H9 (cell line): ENCODE measurements around the gene FMO2. TPM values are rescaled to one million over a fixed set of nuclear protein-coding genes. Genes with fewer than 3 reads are reported as not detected.
A peak's percentile ranks its signal among the peaks of the same experiment; 100 is the strongest.

ENCODE experiments used
- DNase-seq: peaks from one replicate; pipeline ENCODE4 v3.0.0-alpha.2; 2017
- H2AFZ ChIP-seq: one replicate; pipeline ENCODE4 v1.6.1; 2013; ENCODE audit warnings: mild to moderate bottlenecking, low read length, control low read depth, moderate library complexity
- H2AK5ac ChIP-seq: 2 replicates; pipeline ENCODE4 v1.6.1; 2013; ENCODE audit warnings: low read length, control low read depth, mixed read lengths; ENCODE audit not compliant: insufficient read length
- H2BK120ac ChIP-seq: one replicate; pipeline ENCODE4 v1.6.1; 2013; ENCODE audit warnings: low read depth, mild to moderate bottlenecking, low read length, control low read depth, inconsistent platforms; ENCODE audit not compliant: poor library complexity, severe bottlenecking
- H2BK12ac ChIP-seq: 2 replicates; pipeline ENCODE4 v1.6.1; 2013; ENCODE audit warnings: low read length, control low read depth, mixed read lengths, low read depth; ENCODE audit not compliant: insufficient read length
- H2BK15ac ChIP-seq: 2 replicates; pipeline ENCODE4 v1.6.1; 2013; ENCODE audit warnings: low read depth, low read length, control low read depth
- H2BK20ac ChIP-seq: one replicate; pipeline ENCODE4 v1.6.1; 2013; ENCODE audit warnings: low read depth, mild to moderate bottlenecking, low read length, control low read depth, inconsistent platforms; ENCODE audit not compliant: poor library complexity, severe bottlenecking
- H2BK5ac ChIP-seq: 2 replicates; pipeline ENCODE4 v1.6.1; 2013; ENCODE audit warnings: low read length, control low read depth, mixed read lengths; ENCODE audit not compliant: insufficient read length
- H3K14ac ChIP-seq: 2 replicates; pipeline ENCODE4 v1.6.1; 2013; ENCODE audit warnings: low read length, control low read depth; ENCODE audit not compliant: insufficient read depth
- H3K18ac ChIP-seq: 2 replicates; pipeline ENCODE4 v1.6.1; 2013; ENCODE audit warnings: low read depth, mild to moderate bottlenecking, mixed read lengths, low read length, control low read depth; ENCODE audit not compliant: insufficient read length
- H3K23ac ChIP-seq: 2 replicates; pipeline ENCODE4 v1.6.1; 2013; ENCODE audit warnings: low read length, control low read depth, mixed read lengths, low read depth; ENCODE audit not compliant: insufficient read length
- H3K23me2 ChIP-seq: 2 replicates; pipeline ENCODE4 v1.6.1; 2013; ENCODE audit warnings: low read depth, mild to moderate bottlenecking, mixed read lengths, low read length, control low read depth; ENCODE audit not compliant: insufficient read length, poor library complexity, severe bottlenecking
- H3K27ac ChIP-seq: 2 replicates; pipeline ENCODE4 v1.5.1; 2013; ENCODE audit warnings: low read length, control low read depth, mixed read lengths, low read depth; ENCODE audit not compliant: insufficient read length
- H3K27me3 ChIP-seq: 2 replicates; pipeline ENCODE4 v1.6.1; 2013; ENCODE audit warnings: low read length, control low read depth, inconsistent platforms; ENCODE audit not compliant: insufficient read depth
- H3K4ac ChIP-seq: 2 replicates; pipeline ENCODE4 v1.6.1; 2013; ENCODE audit warnings: low read depth, mild to moderate bottlenecking, control low read depth, inconsistent platforms, low read length, moderate library complexity
- H3K4me1 ChIP-seq: 2 replicates; pipeline ENCODE4 v1.6.1; 2013; ENCODE audit warnings: low read length, control low read depth, inconsistent platforms; ENCODE audit not compliant: insufficient read depth
- H3K4me2 ChIP-seq: 2 replicates; pipeline ENCODE4 v1.6.1; 2013; ENCODE audit warnings: low read length, control low read depth, mixed read lengths; ENCODE audit not compliant: insufficient read length, insufficient read depth
- H3K56ac ChIP-seq: 2 replicates; pipeline ENCODE4 v1.6.1; 2013; ENCODE audit warnings: low read depth, mild to moderate bottlenecking, mixed read lengths, low read length, control low read depth; ENCODE audit not compliant: insufficient read length
- H3K79me1 ChIP-seq: 2 replicates; pipeline ENCODE4 v1.6.1; 2013; ENCODE audit warnings: low read depth, mild to moderate bottlenecking, moderate library complexity, low read length, control low read depth, inconsistent platforms; ENCODE audit not compliant: insufficient read depth, poor library complexity, severe bottlenecking
- H3K79me2 ChIP-seq: 2 replicates; pipeline ENCODE4 v1.6.1; 2013; ENCODE audit warnings: low read length, control low read depth, inconsistent platforms; ENCODE audit not compliant: insufficient read depth
- H3K9ac ChIP-seq: 2 replicates; pipeline ENCODE4 v1.6.1; 2013; ENCODE audit warnings: low read length, control low read depth, mixed read lengths; ENCODE audit not compliant: insufficient read length; ENCODE audit errors: extremely low read depth
- H3K9me3 ChIP-seq: one replicate; pipeline ENCODE4 v1.6.1; 2013; ENCODE audit warnings: low read depth, low read length, inconsistent platforms; ENCODE audit not compliant: control insufficient read depth
- H3T11ph ChIP-seq: one replicate; pipeline ENCODE4 v1.6.1; 2013; ENCODE audit warnings: mild to moderate bottlenecking, low read length, control low read depth, inconsistent platforms
- H4K20me1 ChIP-seq: one replicate; pipeline ENCODE4 v1.6.1; 2013; ENCODE audit not compliant: control insufficient read depth, insufficient read length, insufficient read depth
- H4K5ac ChIP-seq: 2 replicates; pipeline ENCODE4 v1.6.1; 2013; ENCODE audit warnings: low read depth, mild to moderate bottlenecking, mixed read lengths, low read length, control low read depth; ENCODE audit not compliant: insufficient read length
- H4K8ac ChIP-seq: replicated peaks from 2 replicates; pipeline ENCODE4 v1.6.1; 2013; ENCODE audit warnings: low read length, control low read depth, mixed read lengths, low read depth; ENCODE audit not compliant: insufficient read length
- H4K91ac ChIP-seq: 2 replicates; pipeline ENCODE4 v1.6.1; 2013; ENCODE audit warnings: low read depth, mild to moderate bottlenecking, moderate library complexity, mixed read lengths, low read length, control low read depth; ENCODE audit not compliant: insufficient read length
- H3K27ac Mint-ChIP-seq, 3 experiments: 2 replicates in 2 of 3; 3 replicates in 1 of 3; pipeline ENCODE4 v1.8.0; 2020 to 2021; ENCODE audit warnings: mixed read lengths in 3 of 3, mild to moderate bottlenecking in 1 of 3, moderate library complexity in 1 of 3
- H3K27me3 Mint-ChIP-seq: 2 replicates; pipeline ENCODE4 v1.8.0; 2021; ENCODE audit warnings: low read depth, mild to moderate bottlenecking, moderate library complexity, mixed read lengths
- H3K36me3 Mint-ChIP-seq, 3 experiments: 2 replicates in 2 of 3; 3 replicates in 1 of 3; pipeline ENCODE4 v1.8.0; 2020 to 2021; ENCODE audit warnings: low read depth in 3 of 3, mixed read lengths in 3 of 3; ENCODE audit not compliant: insufficient read depth in 1 of 3
- H3K4me1 Mint-ChIP-seq, 2 experiments: 2 replicates each; pipeline ENCODE4 v1.8.0; 2020; ENCODE audit warnings: mixed read lengths in 2 of 2
- H3K4me3 Mint-ChIP-seq, 2 experiments: 2 replicates in 1 of 2; 3 replicates in 1 of 2; pipeline ENCODE4 v1.8.0; 2020 to 2021; ENCODE audit warnings: mild to moderate bottlenecking in 2 of 2, mixed read lengths in 2 of 2, moderate library complexity in 1 of 2
- H3K9me3 Mint-ChIP-seq, 2 experiments: 2 replicates in 1 of 2; 3 replicates in 1 of 2; pipeline ENCODE4 v1.8.0; 2020; ENCODE audit warnings: mild to moderate bottlenecking in 2 of 2, mixed read lengths in 2 of 2, moderate library complexity in 1 of 2
- CTCF ChIP-seq: fragments of 200-600 bp; sonication (generic); conservative IDR thresholded peaks from 3 replicates; pipeline ENCODE4 v1.8.0; 2021; ENCODE audit warnings: antibody characterized with exemption, mild to moderate bottlenecking
- WGBS: extraction: QIAGEN DNeasy Blood & Tissue Kit; methylation state at CpG from one replicate; pipeline ENCODE4 v1.1.7; 2013; ENCODE audit warnings: missing lambda C conversion rate, low lambda C conversion rate, mixed read lengths; ENCODE audit not compliant: insufficient read length; ENCODE audit errors: extremely low coverage; 5-methylcytosine and 5-hydroxymethylcytosine counted together
- total RNA-seq: library from RNA; stranded (reverse); gene quantifications from 2 replicates; pipeline ENCODE4 v1.2.1, GENCODE V29; 2021

FMO2 gene
- total RNA-seq, 1 experiment from 2014 or later: not detected

- H2AFZ ChIP-seq: no peak overlapping the region
These were observed 24.9 kb upstream of the FMO2 start for GRCh38 chr1:171160211-171160610.

More at GRCh38 chr1:171160211-171160610, 24.9 kb upstream of the FMO2 start:
- Histone ChIP-seq H3K4ac (no peak overlapping the region), H3K4me1 (no peaks in the 10 kb centered on the region), H3K9ac (no peak overlapping the region), H3K27ac (no peak overlapping the region), H3K79me1 (no peaks in the 10 kb centered on the region), H3K14ac (no peak overlapping the region), H3K56ac (no peak overlapping the region), H2BK15ac (no peak overlapping the region), H3K23me2 (no peaks in the 10 kb centered on the region), H3K79me2 (no peaks in the 10 kb centered on the region), H2BK20ac (no peak overlapping the region), H2AK5ac (no peak overlapping the region), H2BK120ac (no peak overlapping the region), H3K4me2 (no peak overlapping the region), H3K18ac (no peak overlapping the region), H3K9me3 (no peaks in the 10 kb centered on the region), H4K5ac (no peak overlapping the region), H4K91ac (no peak overlapping the region), H2BK12ac (no peak overlapping the region), H3K23ac (no peak overlapping the region), H3K27me3 (no peaks in the 10 kb centered on the region), H3T11ph (no peak overlapping the region), H2BK5ac (no peak overlapping the region), H4K20me1 (no peaks in the 10 kb centered on the region), H4K8ac (no peak overlapping the region)
- no peak for DNase-seq
- no CpG with 5 or more reads among the region's 3 CpGs for WGBS
- no peak overlapping the region for H3K4me3 Mint-ChIP-seq
- no peaks in the 10 kb centered on the region; a peak in 3 of 7 replicates for H3K36me3 Mint-ChIP-seq
- no peaks in the 10 kb centered on the region for H3K27me3 Mint-ChIP-seq
- no peak for TF ChIP-seq CTCF
- H3K27ac Mint-ChIP-seq: peak overlapping the region in 2 of 3 experiments; percentile 37 to 77; a peak in 2 of 7 replicates
- H3K4me1 Mint-ChIP-seq: peaks cover 15 to 17% of the 10 kb centered on the region in 2 experiments
- peaks cover 0 to 2% of the 10 kb centered on the region in 2 experiments; a peak in 1 of 5 replicates for H3K9me3 Mint-ChIP-seq
